ENCODE data around the gene MAGEB16. TPM values are rescaled to one million over a fixed set of nuclear protein-coding genes. Genes with fewer than 3 reads are reported as not detected.

The MAGEB16 gene
- polyA plus RNA-seq, 1 donor (not counting 4 experiments of a cell fraction or from before 2014, with no cell fraction given), result not detected

GRCh38 chrX:35809781-35810180 is 11.6 kb downstream of the MAGEB16 start:
- H3K79me2 ChIP-seq (ENCODE audit: control insufficient read depth, insufficient read depth, low read length), result no peaks in the 10 kb centered on the region
- no peaks in the 10 kb centered on the region for H3K9me3 ChIP-seq (ENCODE audit: control insufficient read depth, low read depth, low read length)
- no peaks in the 10 kb centered on the region for H3K4me1 ChIP-seq (ENCODE audit: control insufficient read depth, extremely low read depth, insufficient read depth, low read length)
- DNase-seq (ENCODE audit: low read depth, low spot score) (no peak), FAIRE-seq (no peak)
- H2AFZ ChIP-seq (ENCODE audit: control insufficient read depth, low read length), result no peak overlapping the region
- no peaks in the 10 kb centered on the region for H4K20me1 ChIP-seq (ENCODE audit: control insufficient read depth, extremely low read depth, insufficient read depth, low read length)
- no peaks in the 10 kb centered on the region for H3K27me3 ChIP-seq (ENCODE audit: control insufficient read depth, extremely low read depth, insufficient read depth, low read length)
- dilution Hi-C loops (cut with MboI; ENCODE audit: extremely low pct_ligation_motif_present, low sequenced_read_pairs), result no loop called here
- H3K4me3 ChIP-seq (ENCODE audit: control insufficient read depth in 2 of 3, extremely low read depth in 1 of 3, insufficient read depth in 2 of 3, low read depth in 1 of 3, low read length in 3 of 3), result no peak overlapping the region
- H3K36me3 ChIP-seq (ENCODE audit: control insufficient read depth in 2 of 2, extremely low read depth in 1 of 2, insufficient read depth in 2 of 2, low read length in 2 of 2), result no peaks in the 10 kb centered on the region
- no peaks in the 10 kb centered on the region for H3K9me1 ChIP-seq (ENCODE audit: control insufficient read depth, extremely low read depth, insufficient read depth, low read length)
- TF ChIP-seq CTCF (optimal IDR thresholded peaks at IDR 0.05 in 1 of 3, IDR thresholded peaks at IDR 0.05 in 1 of 3, conservative IDR thresholded peaks at IDR 0.05 in 1 of 3; ENCODE audit: extremely low read depth in 1 of 3, insufficient read depth in 2 of 3, low read length in 3 of 3), result no peak
- no peak for TF ChIP-seq EZH2 (IDR thresholded peaks at IDR 0.05; ENCODE audit: low read length)
- no peak overlapping the region for H3K27ac ChIP-seq (ENCODE audit: control insufficient read depth, insufficient read depth, low read length)
- no peak overlapping the region for H3K4me2 ChIP-seq (ENCODE audit: control insufficient read depth, extremely low read depth, insufficient read depth, low read depth, low read length)
- H3K9ac ChIP-seq (ENCODE audit: control insufficient read depth, extremely low read depth, insufficient read depth, low read length), result no peak overlapping the region

- TF ChIP-seq CTCF (optimal IDR thresholded peaks at IDR 0.05 in 1 of 3, IDR thresholded peaks at IDR 0.05 in 1 of 3, conservative IDR thresholded peaks at IDR 0.05 in 1 of 3; ENCODE audit: extremely low read depth in 1 of 3, insufficient read depth in 2 of 3, low read length in 3 of 3), result no peak
- no peak for TF ChIP-seq EZH2 (IDR thresholded peaks at IDR 0.05; ENCODE audit: low read length)
- no peak overlapping the region for H3K4me2 ChIP-seq (ENCODE audit: control insufficient read depth, extremely low read depth, insufficient read depth, low read depth, low read length)
- no peaks in the 10 kb centered on the region for H3K9me1 ChIP-seq (ENCODE audit: control insufficient read depth, extremely low read depth, insufficient read depth, low read length)
- H3K27ac ChIP-seq (ENCODE audit: control insufficient read depth, insufficient read depth, low read length), result no peak overlapping the region
- dilution Hi-C loops (cut with MboI; ENCODE audit: extremely low pct_ligation_motif_present, low sequenced_read_pairs), result no loop called here
- no peaks in the 10 kb centered on the region for H3K9me3 ChIP-seq (ENCODE audit: control insufficient read depth, low read depth, low read length)
- FAIRE-seq, result no peak
- no peaks in the 10 kb centered on the region for H3K4me1 ChIP-seq (ENCODE audit: control insufficient read depth, extremely low read depth, insufficient read depth, low read length)
- no peaks in the 10 kb centered on the region for H3K79me2 ChIP-seq (ENCODE audit: control insufficient read depth, insufficient read depth, low read length)
- H3K9ac ChIP-seq (ENCODE audit: control insufficient read depth, extremely low read depth, insufficient read depth, low read length), result no peak overlapping the region
- no peaks in the 10 kb centered on the region for H3K27me3 ChIP-seq (ENCODE audit: control insufficient read depth, extremely low read depth, insufficient read depth, low read length)
- no peak overlapping the region for H3K4me3 ChIP-seq (ENCODE audit: control insufficient read depth in 2 of 3, extremely low read depth in 1 of 3, insufficient read depth in 2 of 3, low read depth in 1 of 3, low read length in 3 of 3)
- no peak overlapping the region for H2AFZ ChIP-seq (ENCODE audit: control insufficient read depth, low read length)
- no peaks in the 10 kb centered on the region for H4K20me1 ChIP-seq (ENCODE audit: control insufficient read depth, extremely low read depth, insufficient read depth, low read length)
- DNase-seq (ENCODE audit: low read depth, low spot score), result no peak
- no peaks in the 10 kb centered on the region for H3K36me3 ChIP-seq (ENCODE audit: control insufficient read depth in 2 of 2, extremely low read depth in 1 of 2, insufficient read depth in 2 of 2, low read length in 2 of 2)
Observed at GRCh38 chrX:35819241-35819640, 21.1 kb downstream of the MAGEB16 start.
